ENCODE results near the gene TMC2.

- no peak for TF ChIP-seq CTCF (conservative IDR thresholded peaks at IDR 0.05; ENCODE audit: low read depth, low read length)
- no peak for TF ChIP-seq RCOR1 (IDR thresholded peaks at IDR 0.05; ENCODE audit: insufficient replicate concordance, low read length)
- TF ChIP-seq MXI1 (IDR thresholded peaks at IDR 0.05; ENCODE audit: borderline replicate concordance, low read depth, low read length) = no peak
- TF ChIP-seq CHD1 (IDR thresholded peaks at IDR 0.05; ENCODE audit: low read depth, low read length) = no peak
- TF ChIP-seq POLR2A (IDR thresholded peaks at IDR 0.05; ENCODE audit: low read depth, low read length) = no peak
- TF ChIP-seq BHLHE40 (IDR thresholded peaks at IDR 0.05; ENCODE audit: low read depth, low read length) = no peak
- TF ChIP-seq SMC3 (IDR thresholded peaks at IDR 0.05; ENCODE audit: low read depth, low read length) = no peak
- TF ChIP-seq CEBPB (IDR thresholded peaks at IDR 0.05; ENCODE audit: low read depth, low read length) = no peak
Observed at GRCh38 chr20:2625062-2625461, 88.7 kb downstream of the TMC2 start.
